CD14-positive monocyte (primary cell): ENCODE measurements around the gene MKNK1. TPM values are rescaled to one million over a fixed set of nuclear protein-coding genes. Genes with fewer than 3 reads are reported as not detected.

Source experiments
- DNase-seq, 3 donors: peaks; one replicate each; pipeline ENCODE4 v3.0.0-alpha.2; 2011 to 2022
- H2AFZ ChIP-seq: 2 replicates; pipeline ENCODE4 v1.6.0; 2012; ENCODE audit warnings: mild to moderate bottlenecking, low read depth, low read length, inconsistent platforms; ENCODE audit not compliant: insufficient read depth, poor library complexity, severe bottlenecking
- H3K27ac ChIP-seq, 2 donors: 1 replicate in 1 of 2; 2 replicates in 1 of 2; pipeline ENCODE4 v1.5.1; 2012 to 2013; ENCODE audit warnings: low read length in 2 of 2, control low read depth in 1 of 2, inconsistent platforms in 1 of 2, low read depth in 1 of 2, mild to moderate bottlenecking in 1 of 2
- H3K27me3 ChIP-seq, 2 donors: one replicate each; pipeline versions ENCODE4 v1.6.0 to v1.6.1; 2011 to 2013; ENCODE audit warnings: low read length in 2 of 2; ENCODE audit not compliant: control insufficient read depth in 2 of 2, insufficient read depth in 2 of 2
- H3K36me3 ChIP-seq, 2 donors: replicated peaks in 1 of 2; 1 replicate in 1 of 2; 2 replicates in 1 of 2; pipeline versions ENCODE4 v1.5.1 to v1.6.1; 2012 to 2013; ENCODE audit warnings: low read length in 2 of 2, control low read depth in 1 of 2, inconsistent platforms in 1 of 2, mild to moderate bottlenecking in 1 of 2; ENCODE audit not compliant: insufficient read depth in 2 of 2, control insufficient read depth in 1 of 2
- H3K4me1 ChIP-seq, 2 donors: 1 replicate in 1 of 2; 2 replicates in 1 of 2; pipeline versions ENCODE4 v1.5.1 to v1.6.1; 2012 to 2013; ENCODE audit warnings: low read length in 2 of 2, control low read depth in 1 of 2, inconsistent platforms in 1 of 2, mild to moderate bottlenecking in 1 of 2, moderate library complexity in 1 of 2; ENCODE audit not compliant: insufficient read depth in 2 of 2, control insufficient read depth in 1 of 2
- H3K4me2 ChIP-seq: replicated peaks from 2 replicates; pipeline ENCODE3; 2012; ENCODE audit warnings: low read length, moderate library complexity, mild to moderate bottlenecking; ENCODE audit not compliant: poor library complexity, severe bottlenecking; ENCODE audit errors: extremely low read depth
- H3K4me3 ChIP-seq, 3 experiments: fragments of 200-600 bp in 1 of 3; sonication (generic) in 1 of 3; replicated peaks in 1 of 3; 1 replicate in 2 of 3; 2 replicates in 1 of 3; pipeline ENCODE4 v1.5.1; 2011 to 2013; ENCODE audit warnings: low read length in 3 of 3, mild to moderate bottlenecking in 3 of 3, control low read depth in 2 of 3, low read depth in 2 of 3, inconsistent platforms in 1 of 3, moderate library complexity in 1 of 3
- H3K79me2 ChIP-seq: 2 replicates; pipeline ENCODE4 v1.6.0; 2012; ENCODE audit warnings: mild to moderate bottlenecking, control low read depth, inconsistent platforms, low read length, moderate library complexity; ENCODE audit not compliant: insufficient read depth
- H3K9ac ChIP-seq: 2 replicates; pipeline ENCODE4 v1.6.0; 2017; ENCODE audit warnings: low read length, mild to moderate bottlenecking; ENCODE audit not compliant: insufficient read depth, poor library complexity, severe bottlenecking
- H3K9me3 ChIP-seq, 2 donors: replicated peaks in 1 of 2; 1 replicate in 1 of 2; 2 replicates in 1 of 2; pipeline versions ENCODE4 v1.5.1 to v1.6.1; 2012 to 2013; ENCODE audit warnings: low read length in 2 of 2, control low read depth in 1 of 2; ENCODE audit not compliant: control insufficient read depth in 1 of 2, insufficient read depth in 1 of 2
- H4K20me1 ChIP-seq: 2 replicates; pipeline ENCODE4 v1.6.0; 2012; ENCODE audit warnings: mild to moderate bottlenecking, low read length, control low read depth, moderate library complexity; ENCODE audit not compliant: insufficient read depth
- H3K27ac Mint-ChIP-seq, 7 donors: one replicate each; pipeline ENCODE4 v1.8.0; 2020; ENCODE audit warnings: mild to moderate bottlenecking in 7 of 7, mixed read lengths in 7 of 7, moderate library complexity in 6 of 7, inconsistent platforms in 2 of 7
- H3K27me3 Mint-ChIP-seq, 3 donors: one replicate each; pipeline ENCODE4 v1.8.0; 2021 to 2022; ENCODE audit warnings: low read depth in 3 of 3, mild to moderate bottlenecking in 3 of 3, mixed read lengths in 3 of 3, moderate library complexity in 3 of 3, inconsistent platforms in 1 of 3
- H3K36me3 Mint-ChIP-seq, 2 donors: one replicate each; pipeline ENCODE4 v1.8.0; 2020; ENCODE audit warnings: mixed read lengths in 2 of 2, inconsistent platforms in 1 of 2, mild to moderate bottlenecking in 1 of 2
- H3K4me1 Mint-ChIP-seq: one replicate; pipeline ENCODE4 v1.8.0; 2020; ENCODE audit warnings: mild to moderate bottlenecking, mixed read lengths
- H3K4me3 Mint-ChIP-seq, 2 donors: one replicate each; pipeline ENCODE4 v1.8.0; 2020; ENCODE audit warnings: mild to moderate bottlenecking in 2 of 2, mixed read lengths in 2 of 2, moderate library complexity in 1 of 2
- H3K9me3 Mint-ChIP-seq, 7 donors: one replicate each; pipeline ENCODE4 v1.8.0; 2020 to 2022; ENCODE audit warnings: mixed read lengths in 7 of 7, mild to moderate bottlenecking in 6 of 7, moderate library complexity in 6 of 7, inconsistent platforms in 2 of 7
- CTCF ChIP-seq: fragments of 200-600 bp; IDR thresholded peaks from one replicate; pipeline ENCODE4 v1.8.0; 2022; ENCODE audit warnings: antibody characterized with exemption, mild to moderate bottlenecking
- WGBS: methylation state at CpG from one replicate; pipeline ENCODE4 v1.1.5; 2013; ENCODE audit warnings: missing lambda C conversion rate; ENCODE audit not compliant: insufficient coverage; 5-methylcytosine and 5-hydroxymethylcytosine counted together
- intact Hi-C, 2 donors: fragments of 100-400 bp; cut with micrococcal nuclease; formaldehyde crosslinking; loops; one replicate each; pipeline versions ENCODE4 v1.15.0 to v1.15.1; 2023
- polyA plus RNA-seq, 3 donors: library from polyadenylated mRNA; depleted of rRNA in 1 of 3; unstranded in 2 of 3; stranded (reverse) in 1 of 3; fragments of 300-500 nt in 2 of 3; fragments of >200 nt in 1 of 3; fragmentation: Illumina TruSeq in 2 of 3; gene quantifications; 1 replicate in 2 of 3; 2 replicates in 1 of 3; pipeline ENCODE4 v1.2.3, GENCODE V29; 2012 to 2021

Gene MKNK1
- polyA plus RNA-seq, 3 donors: 38.2 to 144 (median 38.6) TPM

GRCh38 chr1:46569884-46570725, 34.0 kb downstream of the MKNK1 start:
- peaks cover 79 to 95% of the 10 kb centered on the region in 2 donors for H3K36me3 Mint-ChIP-seq
- H4K20me1 ChIP-seq: no peaks in the 10 kb centered on the region
- no peak overlapping the region for H3K4me3 Mint-ChIP-seq
- peaks cover 81 to 100% of the 10 kb centered on the region in 2 donors for H3K36me3 ChIP-seq
- WGBS: 71% methylated on average over 4 of the region's 14 CpGs
- H3K4me2 ChIP-seq: no peak overlapping the region
- no peak overlapping the region for H3K27ac ChIP-seq
- no peak overlapping the region for H2AFZ ChIP-seq
- H3K27me3 ChIP-seq: no peaks in the 10 kb centered on the region
- no peak for DNase-seq
- H3K4me1 Mint-ChIP-seq: no peaks in the 10 kb centered on the region
- H3K4me1 ChIP-seq: no peaks in the 10 kb centered on the region
- no peaks in the 10 kb centered on the region for H3K27me3 Mint-ChIP-seq
- intact Hi-C loops: no loop called here
- no peaks in the 10 kb centered on the region for H3K79me2 ChIP-seq
- H3K4me3 ChIP-seq: no peak overlapping the region
- no peaks in the 10 kb centered on the region for H3K9me3 ChIP-seq
- no peak overlapping the region for H3K9ac ChIP-seq
- no peak for TF ChIP-seq CTCF
- H3K9me3 Mint-ChIP-seq: no peaks in the 10 kb centered on the region
- H3K27ac Mint-ChIP-seq: no peak overlapping the region

- H3K4me3 ChIP-seq: no peak overlapping the region
- DNase-seq: no peak
- no peaks in the 10 kb centered on the region for H4K20me1 ChIP-seq
- no peaks in the 10 kb centered on the region for H3K27me3 ChIP-seq
- no peak for TF ChIP-seq CTCF
- Mint-ChIP-seq H3K4me1 (no peaks in the 10 kb centered on the region), H3K9me3 (no peaks in the 10 kb centered on the region), H3K27me3 (no peaks in the 10 kb centered on the region), H3K27ac (no peak overlapping the region), H3K4me3 (no peak overlapping the region), H3K36me3 (peaks cover 77 to 94% of the 10 kb centered on the region in 2 donors)
- intact Hi-C loops: no loop called here
- no peak overlapping the region for H3K4me2 ChIP-seq
- H3K36me3 ChIP-seq: peaks cover 79 to 100% of the 10 kb centered on the region in 2 donors
- H3K79me2 ChIP-seq: no peaks in the 10 kb centered on the region
- H2AFZ ChIP-seq: no peak overlapping the region
- H3K4me1 ChIP-seq: no peaks in the 10 kb centered on the region
- no peak overlapping the region for H3K27ac ChIP-seq
- WGBS: 100% methylated on average over 1 of the region's 4 CpGs
- H3K9ac ChIP-seq: no peak overlapping the region
- no peaks in the 10 kb centered on the region for H3K9me3 ChIP-seq
Measured at GRCh38 chr1:46569116-46569515, 35.0 kb downstream of the MKNK1 start.
